HepG2 (cell line): ENCODE measurements around the gene SOX9. TPM values are rescaled to one million over a fixed set of nuclear protein-coding genes. Genes with fewer than 3 reads are reported as not detected.

Source experiments
- BCL6 ChIP-seq: IDR thresholded peaks from 2 replicates; pipeline ENCODE4 v1.6.1; 2016; ENCODE audit warnings: missing genetic modification reagents, missing compliant biosample characterization
- CBX1 ChIP-seq: IDR thresholded peaks from one replicate; pipeline ENCODE4 v1.6.1; 2016; ENCODE audit warnings: antibody characterized with exemption, low read depth
- CHD2 ChIP-seq: IDR thresholded peaks from 2 replicates; pipeline ENCODE4 v1.6.1; 2011; ENCODE audit warnings: low read depth, low read length, improper control_type of control experiment
- CHD4 ChIP-seq: fragments of 200-600 bp; sonication (generic); IDR thresholded peaks from 2 replicates; pipeline ENCODE4 v1.7.0; 2017; ENCODE audit warnings: mild to moderate bottlenecking, low read length, borderline replicate concordance
- DMAP1 ChIP-seq: IDR thresholded peaks from 2 replicates; pipeline ENCODE4 v1.6.1; 2016
- ELF4 ChIP-seq: sonication (generic); formaldehyde crosslinking; IDR thresholded peaks from 2 replicates; pipeline ENCODE4 v1.5.0; 2020; ENCODE audit warnings: missing genetic modification reagents, mild to moderate bottlenecking, moderate library complexity, borderline replicate concordance
- FOSL1 ChIP-seq: sonication (generic); formaldehyde crosslinking; IDR thresholded peaks from 2 replicates; pipeline ENCODE4 v1.9.0; 2021; ENCODE audit warnings: missing genetic modification reagents, borderline replicate concordance
- FOSL2 ChIP-seq: sonication (generic); formaldehyde crosslinking; IDR thresholded peaks from 2 replicates; pipeline ENCODE4 v1.4.0; 2020; ENCODE audit warnings: missing genetic modification reagents
- RBFOX2 ChIP-seq: fragments of 200-400 bp; formaldehyde crosslinking; IDR thresholded peaks from 2 replicates; pipeline ENCODE4 v1.6.1; 2017; ENCODE audit warnings: low read depth, mild to moderate bottlenecking, low read length
- RBM39 ChIP-seq: fragments of 200-400 bp; formaldehyde crosslinking; IDR thresholded peaks from one replicate; pipeline ENCODE4 v1.6.1; 2018; ENCODE audit warnings: antibody characterized with exemption, mild to moderate bottlenecking, low read depth, low read length; ENCODE audit not compliant: poor library complexity, severe bottlenecking
- SAFB2 ChIP-seq: sonication (generic); formaldehyde crosslinking; IDR thresholded peaks from 2 replicates; pipeline ENCODE4 v1.5.1; 2020; ENCODE audit warnings: missing genetic modification reagents, low read depth, mild to moderate bottlenecking, borderline replicate concordance
- SKI ChIP-seq: fragments of 450-650 bp; IDR thresholded peaks from one replicate; pipeline ENCODE4 v1.6.1; 2018; ENCODE audit warnings: mild to moderate bottlenecking; ENCODE audit not compliant: partially characterized antibody
- ZFP90 ChIP-seq: sonication (generic); formaldehyde crosslinking; IDR thresholded peaks from 2 replicates; pipeline ENCODE4 v1.8.0; 2022; ENCODE audit warnings: missing genetic modification reagents, mild to moderate bottlenecking, inconsistent platforms, borderline replicate concordance
- ZNF296 ChIP-seq: sonication (generic); formaldehyde crosslinking; conservative IDR thresholded peaks from 2 replicates; pipeline ENCODE4 v1.5.0; 2020; ENCODE audit warnings: mild to moderate bottlenecking, missing genetic modification reagents
- ZNF614 ChIP-seq: IDR thresholded peaks from 2 replicates; pipeline ENCODE4 v1.6.1; 2018; ENCODE audit warnings: missing biosample characterization, missing genetic modification reagents, inconsistent platforms, borderline replicate concordance
- ZNF713 ChIP-seq: sonication (generic); formaldehyde crosslinking; IDR thresholded peaks from 2 replicates; pipeline ENCODE4 v1.4.0; 2020; ENCODE audit warnings: mild to moderate bottlenecking, missing genetic modification reagents
- ZNF839 ChIP-seq: sonication (generic); formaldehyde crosslinking; IDR thresholded peaks from 2 replicates; pipeline ENCODE4 v1.4.0; 2020; ENCODE audit warnings: missing genetic modification reagents, mild to moderate bottlenecking, borderline replicate concordance
- polyA plus RNA-seq, 8 experiments: library from polyadenylated mRNA; depleted of rRNA in 3 of 8; stranded (reverse) in 7 of 8; unstranded in 1 of 8; fragments of >200 nt; fragmentation: Illumina TruSeq in 4 of 8; extraction: Trizol in 4 of 8; gene quantifications; 2 replicates each; pipeline versions ENCODE4 v1.2.1 to v1.2.3, GENCODE V29; 2011 to 2016; ENCODE audit warnings: low read depth in 4 of 8, missing spikeins in 1 of 8, mixed read lengths in 1 of 8; ENCODE audit not compliant: insufficient read depth in 1 of 8
- total RNA-seq, 5 experiments: library from RNA; depleted of rRNA; stranded (reverse); fragments of >200 nt; fragmentation: Illumina TruSeq; extraction: Trizol; gene quantifications; 2 replicates each; pipeline ENCODE4 v1.2.3, GENCODE V29; 2016; ENCODE audit warnings: low read depth in 1 of 5
- TF ChIP-seq, protein P1 (sequence below): sonication (generic); formaldehyde crosslinking; IDR thresholded peaks from 2 replicates; pipeline ENCODE4 v1.5.0; 2020; ENCODE audit warnings: mild to moderate bottlenecking, missing genetic modification reagents
- TF ChIP-seq, protein P2 (sequence below): sonication (generic); formaldehyde crosslinking; IDR thresholded peaks from 2 replicates; pipeline ENCODE4 v1.4.0; 2020; ENCODE audit warnings: missing genetic modification reagents
- TF ChIP-seq, protein P3 (sequence below): sonication (generic); formaldehyde crosslinking; IDR thresholded peaks from 2 replicates; pipeline ENCODE4 v1.8.0; 2022; ENCODE audit warnings: missing genetic modification reagents, mild to moderate bottlenecking, inconsistent platforms, borderline replicate concordance
- TF ChIP-seq, protein P4 (sequence below): sonication (generic); formaldehyde crosslinking; IDR thresholded peaks from 2 replicates; pipeline ENCODE4 v1.4.0; 2020; ENCODE audit warnings: missing genetic modification reagents, borderline replicate concordance
- TF ChIP-seq, protein P5 (sequence below): sonication (generic); formaldehyde crosslinking; IDR thresholded peaks from 2 replicates; pipeline ENCODE4 v1.4.0; 2020; ENCODE audit warnings: missing genetic modification reagents

The SOX9 gene
- total and polyA plus RNA-seq, 2 of the 13 experiments (the other 11 are each of a cell fraction or from before 2014, with no cell fraction given): 16.1 to 27.6 TPM

DNA sequence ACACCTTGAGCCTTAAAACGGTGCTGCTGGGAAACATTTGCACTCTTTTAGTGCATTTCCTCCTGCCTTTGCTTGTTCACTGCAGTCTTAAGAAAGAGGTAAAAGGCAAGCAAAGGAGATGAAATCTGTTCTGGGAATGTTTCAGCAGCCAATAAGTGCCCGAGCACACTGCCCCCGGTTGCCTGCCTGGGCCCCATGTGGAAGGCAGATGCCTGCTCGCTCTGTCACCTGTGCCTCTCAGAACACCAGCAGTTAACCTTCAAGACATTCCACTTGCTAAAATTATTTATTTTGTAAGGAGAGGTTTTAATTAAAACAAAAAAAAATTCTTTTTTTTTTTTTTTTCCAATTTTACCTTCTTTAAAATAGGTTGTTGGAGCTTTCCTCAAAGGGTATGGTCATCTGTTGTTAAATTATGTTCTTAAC lies 4.4 kb downstream of the SOX9 start (continued):
- TF ChIP-seq, protein P1, sequence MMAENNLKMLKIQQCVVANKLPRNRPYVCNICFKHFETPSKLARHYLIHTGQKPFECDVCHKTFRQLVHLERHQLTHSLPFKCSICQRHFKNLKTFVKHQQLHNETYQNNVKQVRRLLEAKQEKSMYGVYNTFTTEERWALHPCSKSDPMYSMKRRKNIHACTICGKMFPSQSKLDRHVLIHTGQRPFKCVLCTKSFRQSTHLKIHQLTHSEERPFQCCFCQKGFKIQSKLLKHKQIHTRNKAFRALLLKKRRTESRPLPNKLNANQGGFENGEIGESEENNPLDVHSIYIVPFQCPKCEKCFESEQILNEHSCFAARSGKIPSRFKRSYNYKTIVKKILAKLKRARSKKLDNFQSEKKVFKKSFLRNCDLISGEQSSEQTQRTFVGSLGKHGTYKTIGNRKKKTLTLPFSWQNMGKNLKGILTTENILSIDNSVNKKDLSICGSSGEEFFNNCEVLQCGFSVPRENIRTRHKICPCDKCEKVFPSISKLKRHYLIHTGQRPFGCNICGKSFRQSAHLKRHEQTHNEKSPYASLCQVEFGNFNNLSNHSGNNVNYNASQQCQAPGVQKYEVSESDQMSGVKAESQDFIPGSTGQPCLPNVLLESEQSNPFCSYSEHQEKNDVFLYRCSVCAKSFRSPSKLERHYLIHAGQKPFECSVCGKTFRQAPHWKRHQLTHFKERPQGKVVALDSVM (CRISPR knock-in tag): no peak
- no peak for TF ChIP-seq ZNF296 (CRISPR knock-in tag)
- TF ChIP-seq SKI: no peak
- TF ChIP-seq, protein P2, sequence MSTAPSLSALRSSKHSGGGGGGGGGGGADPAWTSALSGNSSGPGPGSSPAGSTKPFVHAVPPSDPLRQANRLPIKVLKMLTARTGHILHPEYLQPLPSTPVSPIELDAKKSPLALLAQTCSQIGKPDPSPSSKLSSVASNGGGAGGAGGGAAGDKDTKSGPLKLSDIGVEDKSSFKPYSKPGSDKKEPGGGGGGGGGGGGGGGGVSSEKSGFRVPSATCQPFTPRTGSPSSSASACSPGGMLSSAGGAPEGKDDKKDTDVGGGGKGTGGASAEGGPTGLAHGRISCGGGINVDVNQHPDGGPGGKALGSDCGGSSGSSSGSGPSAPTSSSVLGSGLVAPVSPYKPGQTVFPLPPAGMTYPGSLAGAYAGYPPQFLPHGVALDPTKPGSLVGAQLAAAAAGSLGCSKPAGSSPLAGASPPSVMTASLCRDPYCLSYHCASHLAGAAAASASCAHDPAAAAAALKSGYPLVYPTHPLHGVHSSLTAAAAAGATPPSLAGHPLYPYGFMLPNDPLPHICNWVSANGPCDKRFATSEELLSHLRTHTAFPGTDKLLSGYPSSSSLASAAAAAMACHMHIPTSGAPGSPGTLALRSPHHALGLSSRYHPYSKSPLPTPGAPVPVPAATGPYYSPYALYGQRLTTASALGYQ (CRISPR knock-in tag): no peak
- no peak for TF ChIP-seq RBM39
- no peak for TF ChIP-seq CHD2
- no peak for TF ChIP-seq CHD4
- TF ChIP-seq BCL6: peak; percentile 54; the same call in 1 of the 2 replicates
- no peak for TF ChIP-seq DMAP1 (CRISPR knock-in tag)
- TF ChIP-seq, protein P3, sequence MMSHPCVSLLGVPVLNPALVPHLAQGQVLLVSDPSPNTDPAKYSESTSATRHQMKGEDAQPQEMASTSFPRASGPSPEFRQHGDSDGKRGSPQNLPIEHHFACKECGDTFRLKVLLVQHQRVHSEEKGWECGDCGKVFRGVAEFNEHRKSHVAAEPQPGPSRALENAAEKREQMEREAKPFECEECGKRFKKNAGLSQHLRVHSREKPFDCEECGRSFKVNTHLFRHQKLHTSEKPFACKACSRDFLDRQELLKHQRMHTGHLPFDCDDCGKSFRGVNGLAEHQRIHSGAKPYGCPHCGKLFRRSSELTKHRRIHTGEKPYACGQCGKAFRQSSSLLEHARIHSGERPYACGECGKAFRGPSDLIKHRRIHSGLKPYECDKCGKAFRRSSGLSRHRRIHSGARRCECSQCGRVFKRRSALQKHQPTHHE (CRISPR knock-in tag): no peak
- no peak for TF ChIP-seq ELF4 (CRISPR knock-in tag)
- no peak for TF ChIP-seq CBX1
- no peak for TF ChIP-seq ZNF839 (CRISPR knock-in tag)
- no peak for TF ChIP-seq FOSL1
- TF ChIP-seq, protein P4, sequence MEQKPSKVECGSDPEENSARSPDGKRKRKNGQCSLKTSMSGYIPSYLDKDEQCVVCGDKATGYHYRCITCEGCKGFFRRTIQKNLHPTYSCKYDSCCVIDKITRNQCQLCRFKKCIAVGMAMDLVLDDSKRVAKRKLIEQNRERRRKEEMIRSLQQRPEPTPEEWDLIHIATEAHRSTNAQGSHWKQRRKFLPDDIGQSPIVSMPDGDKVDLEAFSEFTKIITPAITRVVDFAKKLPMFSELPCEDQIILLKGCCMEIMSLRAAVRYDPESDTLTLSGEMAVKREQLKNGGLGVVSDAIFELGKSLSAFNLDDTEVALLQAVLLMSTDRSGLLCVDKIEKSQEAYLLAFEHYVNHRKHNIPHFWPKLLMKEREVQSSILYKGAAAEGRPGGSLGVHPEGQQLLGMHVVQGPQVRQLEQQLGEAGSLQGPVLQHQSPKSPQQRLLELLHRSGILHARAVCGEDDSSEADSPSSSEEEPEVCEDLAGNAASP (CRISPR knock-in tag): 0 out of 2 replicates have a peak, but pooled peaks have one; percentile 9
- peak; percentile 55 for TF ChIP-seq FOSL2 (CRISPR knock-in tag)
- no peak for TF ChIP-seq ZFP90
- no peak for TF ChIP-seq ZNF614 (CRISPR knock-in tag)
- peak; percentile 88 for TF ChIP-seq RBFOX2
- TF ChIP-seq ZNF713 (CRISPR knock-in tag): no peak
- TF ChIP-seq SAFB2: no peak
- TF ChIP-seq, protein P5, sequence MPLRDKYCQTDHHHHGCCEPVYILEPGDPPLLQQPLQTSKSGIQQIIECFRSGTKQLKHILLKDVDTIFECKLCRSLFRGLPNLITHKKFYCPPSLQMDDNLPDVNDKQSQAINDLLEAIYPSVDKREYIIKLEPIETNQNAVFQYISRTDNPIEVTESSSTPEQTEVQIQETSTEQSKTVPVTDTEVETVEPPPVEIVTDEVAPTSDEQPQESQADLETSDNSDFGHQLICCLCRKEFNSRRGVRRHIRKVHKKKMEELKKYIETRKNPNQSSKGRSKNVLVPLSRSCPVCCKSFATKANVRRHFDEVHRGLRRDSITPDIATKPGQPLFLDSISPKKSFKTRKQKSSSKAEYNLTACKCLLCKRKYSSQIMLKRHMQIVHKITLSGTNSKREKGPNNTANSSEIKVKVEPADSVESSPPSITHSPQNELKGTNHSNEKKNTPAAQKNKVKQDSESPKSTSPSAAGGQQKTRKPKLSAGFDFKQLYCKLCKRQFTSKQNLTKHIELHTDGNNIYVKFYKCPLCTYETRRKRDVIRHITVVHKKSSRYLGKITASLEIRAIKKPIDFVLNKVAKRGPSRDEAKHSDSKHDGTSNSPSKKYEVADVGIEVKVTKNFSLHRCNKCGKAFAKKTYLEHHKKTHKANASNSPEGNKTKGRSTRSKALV (CRISPR knock-in tag): no peak
